Suprapubic skin (tissue), 3 donors: ENCODE measurements around the gene AZI2.

ENCODE experiments used
- POLR2A ChIP-seq, 2 donors: fragments of 450-650 bp; IDR thresholded peaks; one replicate each; pipeline ENCODE4 v1.6.1; 2017; ENCODE audit warnings: antibody characterized with exemption in 2 of 2, mild to moderate bottlenecking in 2 of 2, moderate library complexity in 2 of 2
- TF ChIP-seq, protein P1 (sequence below), 2 donors: fragments of 200-600 bp in 1 of 2; fragments of 450-650 bp in 1 of 2; sonication (generic) in 1 of 2; IDR thresholded peaks; one replicate each; pipeline ENCODE4 v1.5.1; 2016 to 2019; ENCODE audit warnings: antibody characterized with exemption in 2 of 2, mild to moderate bottlenecking in 1 of 2, moderate library complexity in 1 of 2

DNA sequence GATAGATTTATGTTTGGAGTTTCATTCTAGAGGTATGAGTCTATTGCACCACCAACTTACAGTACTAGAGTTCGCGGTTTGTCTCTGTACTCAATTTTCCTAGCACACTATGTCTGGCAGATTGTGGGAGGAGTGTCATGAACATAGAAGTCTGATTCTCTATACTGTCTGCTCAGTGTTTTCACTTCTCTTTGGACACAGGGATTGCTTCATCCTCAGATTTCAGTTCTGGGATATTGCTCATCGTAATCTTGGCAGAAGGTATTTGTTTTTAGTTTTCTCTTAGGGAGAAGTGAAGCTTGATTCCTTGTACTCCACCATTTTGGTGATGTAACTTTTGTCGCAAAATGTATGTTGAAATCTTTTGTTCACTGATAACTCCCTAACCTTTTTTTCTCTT, 27.8 kb upstream of the AZI2 start:
- TF ChIP-seq POLR2A (IDR thresholded peaks at IDR 0.05), result no peak
- TF ChIP-seq, protein P1, sequence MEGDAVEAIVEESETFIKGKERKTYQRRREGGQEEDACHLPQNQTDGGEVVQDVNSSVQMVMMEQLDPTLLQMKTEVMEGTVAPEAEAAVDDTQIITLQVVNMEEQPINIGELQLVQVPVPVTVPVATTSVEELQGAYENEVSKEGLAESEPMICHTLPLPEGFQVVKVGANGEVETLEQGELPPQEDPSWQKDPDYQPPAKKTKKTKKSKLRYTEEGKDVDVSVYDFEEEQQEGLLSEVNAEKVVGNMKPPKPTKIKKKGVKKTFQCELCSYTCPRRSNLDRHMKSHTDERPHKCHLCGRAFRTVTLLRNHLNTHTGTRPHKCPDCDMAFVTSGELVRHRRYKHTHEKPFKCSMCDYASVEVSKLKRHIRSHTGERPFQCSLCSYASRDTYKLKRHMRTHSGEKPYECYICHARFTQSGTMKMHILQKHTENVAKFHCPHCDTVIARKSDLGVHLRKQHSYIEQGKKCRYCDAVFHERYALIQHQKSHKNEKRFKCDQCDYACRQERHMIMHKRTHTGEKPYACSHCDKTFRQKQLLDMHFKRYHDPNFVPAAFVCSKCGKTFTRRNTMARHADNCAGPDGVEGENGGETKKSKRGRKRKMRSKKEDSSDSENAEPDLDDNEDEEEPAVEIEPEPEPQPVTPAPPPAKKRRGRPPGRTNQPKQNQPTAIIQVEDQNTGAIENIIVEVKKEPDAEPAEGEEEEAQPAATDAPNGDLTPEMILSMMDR (IDR thresholded peaks at IDR 0.05), result no peak
